Measurements from ENCODE around the gene CAVIN3.
"Not testable (repeated sequence)": the region's sequence is repeated elsewhere in the genome, so short reads cannot be mapped to it uniquely, and the experiment has no call there.

Gene CAVIN3

DNA sequence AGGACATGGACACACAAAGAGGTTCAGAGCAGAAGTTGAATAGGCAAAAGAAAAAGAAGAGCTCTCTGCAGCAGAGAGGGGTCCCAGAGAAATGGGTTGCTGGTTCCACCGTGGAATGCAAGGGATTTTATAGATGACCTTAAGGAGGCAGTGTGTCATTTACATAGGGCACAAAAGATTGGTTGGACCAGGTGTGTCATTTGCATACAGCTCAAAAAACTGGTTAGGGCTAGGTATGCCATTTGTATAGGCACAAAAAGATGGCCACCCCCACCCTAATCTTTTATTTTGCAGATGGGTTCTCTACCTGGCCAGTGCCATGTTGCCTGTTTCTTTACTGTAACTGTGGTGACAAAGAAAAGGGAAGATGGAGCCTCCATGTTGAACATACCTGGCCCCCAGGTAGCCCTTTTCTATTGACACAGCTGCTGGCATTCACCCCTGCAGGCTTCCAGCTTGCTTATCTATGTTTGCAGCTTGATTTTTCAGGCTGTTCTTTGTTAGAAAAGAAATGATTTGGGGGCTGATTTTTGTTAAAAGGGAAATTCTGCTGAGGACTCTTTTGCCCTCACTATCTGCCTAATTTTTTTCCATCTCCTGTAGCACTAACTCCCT is 3.1 kb upstream of the CAVIN3 start:
- FAIRE-seq: no peak

GRCh38 chr11:6321961-6322362 is 1.7 kb upstream of the CAVIN3 start:
- FAIRE-seq: no peak

GRCh38 chr11:6321356-6321755 is 1.1 kb upstream of the CAVIN3 start:
- no peak for FAIRE-seq

GRCh38 chr11:6319704-6320410 is 444 bp downstream of the CAVIN3 start:
- FAIRE-seq: peak; percentile 63

GRCh38 chr11:6319001-6319703 is 1.1 kb downstream of the CAVIN3 start:
- no peak for FAIRE-seq

DNA sequence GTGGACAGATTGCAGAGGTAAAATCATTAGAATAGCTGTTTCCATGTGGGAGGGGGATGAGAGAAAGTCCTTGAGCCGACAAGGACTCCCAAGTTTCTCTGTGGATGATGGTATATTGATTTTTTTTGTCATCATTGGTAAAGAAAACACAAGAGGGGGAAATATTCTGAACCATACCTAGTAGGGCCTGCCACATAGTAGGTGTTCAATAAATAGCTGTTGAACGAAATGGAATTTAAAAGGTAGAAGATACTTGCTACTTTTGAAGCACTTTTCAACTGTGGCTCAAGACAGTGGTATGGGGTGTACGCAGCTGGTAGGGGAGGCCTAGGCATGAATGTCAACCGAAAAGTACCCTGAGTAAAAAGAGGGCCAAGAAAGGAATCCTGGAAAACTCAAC is 2.1 kb downstream of the CAVIN3 start:
- no peak for FAIRE-seq

- no peak for FAIRE-seq
Measured at GRCh38 chr11:6315811-6316425, 4.4 kb downstream of the CAVIN3 start.

GRCh38 chr11:6312106-6312505 is 8.2 kb downstream of the CAVIN3 start:
- no peak for FAIRE-seq

GRCh38 chr11:6307876-6308275 is 12.4 kb downstream of the CAVIN3 start:
- FAIRE-seq: no peak

- FAIRE-seq: no peak
Measured at GRCh38 chr11:6305297-6305696, 15.0 kb downstream of the CAVIN3 start.

DNA sequence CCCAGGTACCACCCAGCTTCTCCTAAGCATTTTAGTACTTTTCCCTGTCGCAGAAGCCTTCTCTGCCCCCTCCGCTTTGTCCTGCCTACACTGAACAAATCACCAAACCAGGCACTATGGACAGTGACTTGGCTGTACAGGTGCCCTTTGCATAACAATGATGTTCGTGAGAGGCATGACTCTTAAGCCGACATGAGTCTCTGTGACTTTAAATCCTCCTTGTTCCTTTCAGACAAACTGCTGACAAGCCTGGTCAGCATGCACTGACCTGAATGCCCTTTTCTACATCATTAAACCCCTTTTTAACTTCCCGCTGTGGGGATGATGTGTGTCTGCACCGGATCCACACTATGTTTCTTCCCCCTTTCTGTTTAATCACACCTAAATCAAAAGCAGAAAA is 16.6 kb downstream of the CAVIN3 start:
- no peak for FAIRE-seq

DNA sequence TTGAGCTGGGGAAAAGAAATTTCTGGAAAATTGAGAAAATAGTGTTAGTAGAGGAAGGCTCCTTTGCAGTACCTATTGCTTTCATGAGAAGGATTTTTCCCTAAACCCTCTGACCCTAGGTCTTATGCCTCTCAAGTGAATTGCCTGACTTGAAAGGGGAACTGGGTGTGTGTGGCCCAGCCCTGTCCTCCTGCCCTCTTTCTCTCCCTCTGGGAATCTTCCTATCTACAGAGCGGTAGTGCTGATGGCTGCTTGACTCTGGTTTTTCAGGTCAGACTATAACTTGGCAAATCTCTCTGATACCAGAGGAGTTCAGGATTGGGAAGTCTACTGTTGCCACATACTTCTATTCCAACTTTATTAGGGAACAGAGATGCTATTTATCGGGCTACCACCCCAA is 19.2 kb downstream of the CAVIN3 start:
- FAIRE-seq: no peak

GRCh38 chr11:6300325-6300724 is 20.0 kb downstream of the CAVIN3 start:
- FAIRE-seq: no peak

DNA sequence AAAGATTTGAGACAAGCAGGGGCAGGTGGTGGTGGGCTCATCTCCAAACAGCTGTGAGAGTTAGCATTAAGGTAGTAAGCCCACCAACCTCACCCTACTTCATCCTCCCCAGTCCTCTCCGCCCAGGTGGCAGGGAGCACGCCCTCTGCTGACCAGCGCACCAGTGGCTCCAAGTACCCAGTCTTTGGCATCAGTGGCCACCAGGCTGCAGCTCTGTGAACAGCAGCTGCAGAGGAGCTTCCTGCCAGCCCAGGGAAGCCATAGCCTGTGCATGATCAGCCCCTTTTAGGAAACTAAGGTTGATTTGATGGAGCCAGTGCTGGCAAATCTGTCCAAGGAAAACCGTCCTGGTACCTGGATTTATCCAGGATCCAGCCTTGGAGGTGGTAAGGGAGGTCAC is 21.7 kb downstream of the CAVIN3 start:
- FAIRE-seq: no peak

DNA sequence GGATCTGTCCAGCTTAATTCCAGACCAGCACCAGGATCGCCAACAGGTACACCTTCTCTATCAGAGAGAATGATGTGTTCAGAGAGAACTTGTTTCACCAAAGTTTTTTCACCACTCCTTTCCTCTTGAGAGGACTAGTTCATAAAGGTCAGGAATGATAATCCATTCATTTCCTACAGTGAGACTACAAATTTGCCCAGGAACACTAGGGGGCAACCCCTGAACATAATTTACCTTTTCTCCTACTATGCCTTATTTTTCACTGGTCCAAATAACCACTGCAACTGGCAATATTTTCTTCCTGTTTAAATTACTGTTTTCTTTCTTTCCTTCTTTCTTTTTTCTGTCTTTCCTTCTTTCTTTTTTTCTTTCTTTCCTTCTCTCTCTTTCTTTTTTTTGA is 22.5 kb downstream of the CAVIN3 start:
- FAIRE-seq: no peak

DNA sequence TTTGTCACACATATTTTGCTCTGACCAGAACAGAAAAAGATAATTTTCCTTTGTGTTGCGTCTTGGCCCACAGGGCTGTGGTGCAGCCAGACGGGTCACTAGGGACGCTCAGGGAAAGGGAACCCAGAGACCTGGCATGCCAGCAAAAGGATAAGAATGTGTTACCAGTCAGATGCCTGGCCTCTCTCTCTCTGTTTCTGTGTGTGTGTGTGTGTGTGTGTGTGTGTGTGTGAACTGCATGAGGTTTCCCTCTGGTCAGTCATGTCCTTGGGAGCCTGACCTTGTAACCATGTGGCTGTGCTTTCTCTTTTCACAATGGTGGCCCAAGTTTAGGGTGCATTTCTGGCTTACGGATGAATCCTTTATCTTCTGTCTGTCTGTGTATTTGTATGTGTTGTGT is 35.3 kb downstream of the CAVIN3 start:
- no peak for FAIRE-seq

DNA sequence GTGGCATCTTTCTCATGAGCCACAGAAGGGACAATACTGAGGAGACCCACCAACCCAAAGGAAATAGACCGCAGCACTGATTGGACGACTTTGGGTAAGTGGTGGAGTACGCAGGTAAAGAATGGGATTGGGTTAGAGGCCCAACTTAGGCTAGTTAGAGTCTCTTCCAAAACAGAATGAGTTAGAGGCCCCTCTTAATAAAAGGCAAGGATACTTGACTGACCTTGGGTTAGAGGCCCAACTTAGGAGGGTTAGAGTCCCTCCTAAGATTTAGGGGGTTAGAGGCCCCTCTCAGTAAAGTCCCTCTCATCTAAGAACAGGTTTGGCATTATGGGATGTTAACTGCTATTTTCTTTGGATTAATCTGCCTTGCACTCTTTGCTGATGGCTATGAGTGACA is 36.1 kb downstream of the CAVIN3 start:
- FAIRE-seq: no peak

DNA sequence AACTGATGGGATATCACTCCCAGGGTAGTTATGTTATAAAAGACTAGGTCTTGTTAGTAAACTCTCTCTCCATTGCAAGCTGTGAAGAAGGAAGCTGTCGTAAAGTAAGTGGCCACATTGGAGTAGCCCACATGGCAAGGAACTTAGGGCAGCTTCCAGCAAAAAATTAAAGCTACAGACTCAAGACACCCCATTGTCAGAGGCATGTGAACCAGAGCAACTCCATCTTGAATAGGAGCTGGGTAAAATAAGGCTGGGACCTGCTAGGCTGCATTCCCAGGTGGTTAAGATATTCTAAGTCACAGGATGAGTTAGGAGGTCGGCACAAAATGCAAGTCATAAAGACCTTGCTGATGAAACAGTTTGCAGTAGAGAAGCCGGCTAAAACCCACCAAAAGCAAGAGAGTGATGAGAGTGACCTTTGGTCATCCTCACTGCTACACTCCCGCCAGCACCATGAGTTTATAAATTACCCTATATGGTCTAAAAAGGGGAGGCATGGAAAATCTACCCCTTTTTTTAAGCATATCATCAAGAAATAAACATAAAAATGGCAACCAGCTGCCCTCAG is 36.8 kb downstream of the CAVIN3 start:
- FAIRE-seq: no peak

GRCh38 chr11:6280809-6281208 is 39.5 kb downstream of the CAVIN3 start:
- FAIRE-seq: not testable (repeated sequence)

DNA sequence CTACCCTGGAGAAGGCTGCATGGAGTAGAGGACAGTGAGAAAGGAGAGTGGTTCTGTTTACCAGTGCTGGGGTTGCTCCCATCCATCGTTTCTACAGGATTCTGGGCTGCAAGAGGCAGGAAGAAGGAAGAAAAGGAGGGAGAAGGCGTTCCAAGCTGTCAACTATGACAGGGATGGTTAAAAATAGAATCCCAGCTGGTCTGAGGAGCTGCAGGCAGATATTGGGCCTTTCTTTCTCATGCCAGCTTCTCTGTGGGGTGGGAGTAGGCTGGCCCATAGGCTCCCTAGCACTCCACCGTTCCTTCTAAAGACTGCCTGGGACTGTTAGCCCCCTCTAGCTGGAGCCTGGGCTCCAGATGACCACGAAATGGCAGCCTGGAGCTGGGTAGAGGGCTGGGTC is 47.1 kb downstream of the CAVIN3 start:
- FAIRE-seq: no peak

- FAIRE-seq: no peak
Measured at GRCh38 chr11:6271598-6271997, 48.7 kb downstream of the CAVIN3 start.

GRCh38 chr11:6270584-6271246 is 49.6 kb downstream of the CAVIN3 start:
- no peak for FAIRE-seq

GRCh38 chr11:6269994-6270393 is 50.3 kb downstream of the CAVIN3 start:
- no peak for FAIRE-seq
